GM21367 (cell line): Measurements from ENCODE around the gene SMC3.
"Not testable (repeated sequence)": the region's sequence is repeated elsewhere in the genome, so short reads cannot be mapped to it uniquely, and the experiment has no call there.

Source experiments
- ATAC-seq: cut with Tn5 transposase; IDR thresholded peaks from one replicate; pipeline ENCODE4 v1.9.1; 2021; ENCODE audit not compliant: unreplicated experiment

The SMC3 gene

GRCh38 chr10:110567201-110568054, at the start of gene SMC3:
SMC3 (plus strand) TSS chr10:110567695; CDS start chr10:110567817, 122 bp downstream.
- peak; percentile 85 for ATAC-seq

DNA sequence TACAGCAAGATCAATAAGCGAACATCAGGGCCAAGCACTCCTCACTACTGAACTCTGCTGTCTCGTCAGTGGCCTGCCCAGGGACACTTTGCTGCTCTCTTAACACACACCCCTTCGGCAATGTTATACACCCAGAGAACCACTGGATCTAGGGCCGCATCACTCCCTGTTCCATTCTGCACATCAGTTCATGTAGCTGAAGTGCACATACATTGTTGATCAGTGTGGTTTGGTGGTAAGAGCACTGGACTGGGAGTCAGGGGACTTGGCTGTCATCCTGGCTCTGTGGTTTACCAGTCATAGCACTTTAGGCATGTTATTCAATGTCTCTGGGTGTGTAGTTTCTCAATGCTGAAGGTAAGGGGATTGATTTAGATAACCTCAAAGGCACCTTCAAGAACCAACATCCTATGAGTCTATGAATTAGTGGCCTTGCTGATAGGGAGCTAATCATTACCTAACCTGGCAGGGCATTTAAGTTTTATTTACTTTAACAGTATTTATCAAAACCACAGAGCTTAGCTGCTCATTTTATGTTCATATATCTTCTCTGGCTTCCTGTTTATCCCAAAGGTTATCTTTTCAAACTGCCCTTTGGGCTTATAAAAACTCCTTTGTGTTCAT, 45.0 kb upstream of the SMC3 start:
- ATAC-seq: no peak

DNA sequence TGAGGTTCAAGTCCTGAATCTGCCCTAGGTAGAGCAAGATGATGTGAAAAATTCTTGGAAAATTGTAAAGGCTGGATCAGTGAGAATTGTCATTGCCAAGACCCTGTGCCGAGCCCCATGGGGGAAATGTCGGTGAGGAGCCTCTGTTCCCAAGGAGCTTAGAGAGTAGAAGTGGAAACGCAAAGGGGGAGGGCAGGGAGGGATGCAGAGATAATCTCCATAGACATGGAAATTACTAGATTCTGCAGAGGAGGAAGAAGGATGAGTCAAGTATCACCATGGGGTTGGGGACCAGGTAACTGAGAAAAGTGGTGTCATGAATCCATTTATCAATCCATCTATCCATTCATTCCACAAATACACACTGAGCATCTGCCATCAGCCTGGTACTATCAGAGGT, 43.8 kb upstream of the SMC3 start:
- no peak for ATAC-seq

- no peak for ATAC-seq
Measured at GRCh38 chr10:110524179-110524858, 43.2 kb upstream of the SMC3 start.

DNA sequence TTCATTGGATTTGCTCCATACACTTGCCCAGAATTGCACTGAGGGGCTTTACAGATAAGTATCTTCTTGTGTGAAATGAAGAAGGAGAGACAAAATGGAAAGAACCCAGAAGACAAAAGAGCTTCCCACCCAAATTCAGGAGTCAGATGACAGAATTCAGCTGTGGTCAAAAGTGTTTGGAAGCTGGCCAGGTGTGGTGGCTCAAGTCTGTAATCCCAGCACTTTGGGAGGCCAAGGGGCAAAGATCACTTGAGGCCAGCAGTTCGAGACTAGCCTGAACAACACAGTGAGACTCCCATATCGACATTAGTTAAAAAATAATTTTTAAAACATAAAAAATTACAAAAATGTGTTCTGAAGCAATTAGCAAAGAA, 42.6 kb upstream of the SMC3 start:
- ATAC-seq: no peak

DNA sequence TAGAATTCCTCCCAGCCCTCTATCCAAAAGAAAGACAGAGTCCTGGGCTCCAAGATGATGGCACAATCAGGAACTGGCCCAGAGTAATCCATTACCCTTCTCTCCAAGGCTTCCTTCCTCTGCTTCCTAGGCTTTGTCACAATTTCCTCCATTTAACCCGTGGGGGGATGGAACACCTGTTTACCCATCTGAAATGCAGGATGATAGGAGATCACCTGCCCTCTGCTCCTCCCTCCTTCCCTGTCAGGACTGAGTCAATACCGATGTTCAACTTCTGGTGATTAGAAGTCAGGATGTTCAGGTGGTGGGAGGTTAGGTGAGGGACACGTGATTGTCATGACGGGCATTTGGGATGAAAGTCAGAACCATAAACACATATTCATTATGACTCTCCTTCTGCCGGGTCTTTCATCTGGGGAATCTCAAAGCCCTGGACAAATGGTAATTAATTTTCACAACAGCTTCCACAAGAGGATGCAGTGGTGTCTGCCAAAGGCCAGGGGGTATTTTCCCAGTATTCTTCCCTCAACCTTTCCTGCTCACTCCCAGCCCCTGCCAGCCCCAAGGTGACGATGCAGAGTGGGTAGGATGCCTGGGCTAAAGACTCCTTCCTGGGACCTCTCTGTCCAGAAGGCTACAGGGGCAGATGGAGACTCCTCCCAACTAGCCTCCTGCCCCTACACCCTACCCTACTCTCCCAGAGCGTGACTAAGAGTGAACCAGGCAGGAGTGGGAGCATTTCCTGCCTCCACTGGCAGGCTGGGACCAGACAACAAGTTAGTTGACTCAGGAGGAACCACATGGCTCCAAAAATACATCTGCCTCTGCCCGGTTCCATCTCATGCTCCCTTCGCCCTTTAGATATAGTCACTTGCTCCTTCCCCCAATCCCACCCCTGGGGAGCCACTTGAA, 41.9 kb upstream of the SMC3 start:
- no peak for ATAC-seq

- no peak for ATAC-seq
Measured at GRCh38 chr10:110527731-110528171, 39.7 kb upstream of the SMC3 start.

GRCh38 chr10:110528224-110528996, 39.1 kb upstream of the SMC3 start:
- ATAC-seq: peak; percentile 1

DNA sequence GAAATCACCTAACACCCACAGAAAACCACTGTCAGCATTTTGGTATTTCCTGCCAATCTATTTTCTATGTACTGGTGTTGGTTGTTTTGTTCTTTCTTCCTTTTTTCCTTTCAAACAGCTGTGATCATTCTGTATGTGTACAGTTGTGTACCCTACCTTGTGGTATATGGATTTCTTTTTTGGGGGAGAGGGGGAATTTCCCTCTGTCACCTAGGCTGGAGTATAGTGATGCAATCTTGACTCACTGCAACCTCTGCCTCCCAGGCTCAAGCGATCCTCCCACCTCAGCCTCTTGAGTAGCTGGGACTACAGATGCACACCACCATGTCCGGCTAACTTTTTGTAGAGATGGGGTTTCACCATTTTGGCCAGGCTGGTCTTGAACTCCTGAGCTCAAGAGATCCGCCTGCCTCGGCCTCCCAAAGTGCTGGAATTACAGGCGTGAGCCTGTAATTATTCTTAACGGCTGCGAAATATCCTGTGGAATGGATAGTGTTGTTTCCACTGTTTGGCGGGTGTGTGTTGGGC, 38.4 kb upstream of the SMC3 start:
- peak; percentile 66 for ATAC-seq

DNA sequence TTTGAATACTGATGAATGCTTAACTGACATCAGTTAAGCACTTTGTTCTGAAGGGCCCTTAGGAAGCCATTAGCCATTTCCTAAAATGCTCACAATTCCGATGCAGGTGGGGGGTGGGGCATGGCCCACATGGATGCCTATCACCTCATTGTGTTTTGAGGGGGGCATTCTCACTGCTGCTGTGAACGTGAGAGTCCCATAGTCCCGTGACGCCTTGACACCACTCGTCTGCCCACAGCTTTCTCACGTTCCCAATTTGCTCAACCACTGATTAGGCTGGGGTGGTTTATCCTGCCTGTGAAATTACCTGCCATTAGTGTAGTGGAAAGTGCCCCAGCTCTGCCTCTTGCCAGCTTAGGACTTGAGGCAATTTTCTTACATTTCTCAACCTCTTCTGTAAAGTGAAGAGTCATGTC, 37.9 kb upstream of the SMC3 start:
- ATAC-seq: no peak

DNA sequence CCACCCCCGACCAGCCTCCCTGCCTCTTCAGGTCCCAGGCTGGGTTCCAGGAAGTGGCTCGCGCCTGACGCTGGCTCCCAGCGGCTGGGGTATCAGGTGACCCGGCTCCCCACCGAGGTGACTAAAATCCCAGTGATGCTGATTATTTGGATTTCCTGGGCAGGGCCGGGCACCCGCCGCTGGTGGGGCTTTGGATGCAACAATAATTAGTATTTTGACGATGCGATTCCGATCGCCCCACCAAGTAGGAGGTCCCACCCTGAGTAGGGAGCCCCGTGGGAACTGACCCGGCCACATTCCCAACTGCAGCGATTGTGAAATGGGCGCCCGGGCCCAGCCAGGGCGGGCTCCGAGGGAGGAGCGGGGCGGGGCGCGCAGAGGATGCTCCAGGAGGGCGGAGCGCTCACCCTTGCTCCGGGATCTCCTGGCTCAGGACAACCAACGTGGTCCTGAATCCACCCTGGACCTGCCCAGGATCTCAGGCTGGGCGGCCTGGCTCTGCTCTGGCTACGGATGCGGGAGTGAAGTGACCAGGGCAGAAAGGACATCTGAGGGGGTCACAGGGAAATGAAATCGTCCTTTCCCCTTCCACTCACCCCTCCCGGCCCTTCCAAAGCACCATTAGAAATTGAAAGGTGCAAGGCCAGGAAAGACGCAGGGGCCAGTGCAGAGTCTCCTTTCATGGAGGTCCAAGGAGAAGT, 37.2 kb upstream of the SMC3 start:
- ATAC-seq: no peak

- no peak for ATAC-seq
Measured at GRCh38 chr10:110531687-110532086, 35.8 kb upstream of the SMC3 start.

DNA sequence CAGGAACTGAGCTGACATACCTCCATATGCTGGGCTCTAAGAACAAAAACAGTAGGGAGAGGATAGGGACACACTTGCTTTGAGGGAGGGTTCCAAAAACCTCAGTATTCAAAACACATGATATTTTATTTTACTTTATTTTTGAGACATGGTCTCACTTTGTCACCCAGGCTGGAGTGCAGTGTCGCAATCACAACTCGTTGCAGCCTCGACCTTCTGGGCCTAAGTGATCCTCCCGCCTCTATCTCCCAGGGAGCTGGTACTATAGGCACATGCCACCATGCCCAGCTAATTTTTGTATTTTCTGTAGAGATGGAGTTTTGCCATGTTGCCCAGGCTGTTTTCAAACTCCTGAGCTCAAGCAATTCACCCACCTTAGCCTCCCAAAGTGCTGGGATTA, 34.9 kb upstream of the SMC3 start:
- not testable (repeated sequence) for ATAC-seq

DNA sequence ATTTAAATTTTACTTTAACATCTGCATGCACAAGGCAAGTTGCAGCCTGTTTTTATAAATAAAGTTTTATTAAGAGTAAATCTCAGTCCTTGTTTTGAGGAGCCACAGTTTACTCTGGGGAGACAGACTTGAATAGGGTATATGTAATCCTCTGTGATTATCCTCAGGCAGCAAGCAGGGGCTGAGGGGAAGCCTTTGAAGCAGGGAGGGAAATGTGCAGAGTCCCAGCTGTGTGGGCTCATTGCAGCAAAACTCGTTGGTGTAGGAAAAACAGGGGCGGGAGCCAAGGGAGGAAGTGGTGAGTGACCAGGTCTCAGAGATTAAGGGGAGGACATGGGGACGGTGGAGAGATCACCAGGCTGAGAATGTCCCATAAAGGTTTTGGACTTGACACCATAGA, 34.3 kb upstream of the SMC3 start:
- no peak for ATAC-seq

GRCh38 chr10:110534571-110534970, 32.9 kb upstream of the SMC3 start:
- no peak for ATAC-seq

GRCh38 chr10:110535958-110536891, 31.3 kb upstream of the SMC3 start:
- ATAC-seq: peak; percentile 81

- ATAC-seq: no peak
Measured at GRCh38 chr10:110539091-110539490, 28.4 kb upstream of the SMC3 start.

GRCh38 chr10:110540031-110540430, 27.5 kb upstream of the SMC3 start:
- ATAC-seq: no peak
